HG03457 (cell line): Measurements from ENCODE around the gene GTF2A2.

Source experiments
- ATAC-seq: cut with Tn5 transposase; IDR thresholded peaks from one replicate; pipeline ENCODE4 v1.9.1; 2021; ENCODE audit warnings: moderate number of reproducible peaks; ENCODE audit not compliant: unreplicated experiment

GTF2A2 gene

GRCh38 chr15:59609730-59610712, 47.3 kb downstream of the GTF2A2 start:
- no peak for ATAC-seq

GRCh38 chr15:59605994-59606393, 51.3 kb downstream of the GTF2A2 start:
- no peak for ATAC-seq

- ATAC-seq, result no peak
Measured at GRCh38 chr15:59598461-59598860, 58.9 kb downstream of the GTF2A2 start.

- ATAC-seq, result no peak
Measured at GRCh38 chr15:59596640-59597039, 60.7 kb downstream of the GTF2A2 start.

GRCh38 chr15:59595434-59595915, 61.8 kb downstream of the GTF2A2 start:
- ATAC-seq, result no peak

GRCh38 chr15:59594991-59595390, 62.3 kb downstream of the GTF2A2 start:
- no peak for ATAC-seq

GRCh38 chr15:59594493-59594942, 62.8 kb downstream of the GTF2A2 start:
- ATAC-seq, result no peak

- no peak for ATAC-seq
Measured at GRCh38 chr15:59591356-59591755, 66.0 kb downstream of the GTF2A2 start.

- ATAC-seq, result no peak
Measured at GRCh38 chr15:59590027-59590426, 67.3 kb downstream of the GTF2A2 start.
